ENCODE results near the gene ATOSA.

The ATOSA gene

GRCh38 chr15:52682200-52682599 lies 3.0 kb upstream of the ATOSA start:
- no peak for DNase-seq (ENCODE audit: low read depth)

GRCh38 chr15:52681441-52681840 lies 2.3 kb upstream of the ATOSA start:
- no peak for DNase-seq (ENCODE audit: low read depth)

- DNase-seq (ENCODE audit: low read depth), result no peak
Measured at GRCh38 chr15:52680761-52681160, 1.6 kb upstream of the ATOSA start.

- peak; percentile 36 for DNase-seq (ENCODE audit: low read depth)
Measured at GRCh38 chr15:52680041-52680391, 828 bp upstream of the ATOSA start.

GRCh38 chr15:52678468-52679231 lies 538 bp downstream of the ATOSA start:
- peak; percentile 16 for DNase-seq (ENCODE audit: low read depth)

- DNase-seq (ENCODE audit: low read depth), result peak; percentile 27
Measured at GRCh38 chr15:52677593-52678467, 1.4 kb downstream of the ATOSA start.

- no peak for DNase-seq (ENCODE audit: low read depth)
Measured at GRCh38 chr15:52674831-52675230, 4.4 kb downstream of the ATOSA start.

GRCh38 chr15:52673734-52674133 lies 5.5 kb downstream of the ATOSA start:
- no peak for DNase-seq (ENCODE audit: low read depth)

- DNase-seq (ENCODE audit: low read depth), result no peak
Measured at GRCh38 chr15:52673312-52673711, 5.9 kb downstream of the ATOSA start.

- no peak for DNase-seq (ENCODE audit: low read depth)
Measured at GRCh38 chr15:52672661-52673060, 6.5 kb downstream of the ATOSA start.

- DNase-seq (ENCODE audit: low read depth), result no peak
Measured at GRCh38 chr15:52670087-52670486, 9.1 kb downstream of the ATOSA start.

- no peak for DNase-seq (ENCODE audit: low read depth)
Measured at GRCh38 chr15:52668133-52668532, 11.1 kb downstream of the ATOSA start.

- no peak for DNase-seq (ENCODE audit: low read depth)
Measured at GRCh38 chr15:52667597-52667996, 11.6 kb downstream of the ATOSA start.

- DNase-seq (ENCODE audit: low read depth), result no peak
Measured at GRCh38 chr15:52663536-52664294, 15.5 kb downstream of the ATOSA start.

GRCh38 chr15:52661909-52662308 lies 17.3 kb downstream of the ATOSA start:
- no peak for DNase-seq (ENCODE audit: low read depth)

- DNase-seq (ENCODE audit: low read depth), result no peak
Measured at GRCh38 chr15:52660192-52660591, 19.0 kb downstream of the ATOSA start.

GRCh38 chr15:52658955-52659354 lies 20.2 kb downstream of the ATOSA start:
- no peak for DNase-seq (ENCODE audit: low read depth)

- DNase-seq (ENCODE audit: low read depth), result peak; percentile 77
Measured at GRCh38 chr15:52657338-52657737, 21.9 kb downstream of the ATOSA start.

- DNase-seq (ENCODE audit: low read depth), result no peak
Measured at GRCh38 chr15:52656412-52656811, 22.8 kb downstream of the ATOSA start.

GRCh38 chr15:52653431-52653964 lies 25.7 kb downstream of the ATOSA start:
- DNase-seq (ENCODE audit: low read depth), result peak; percentile 39

- DNase-seq (ENCODE audit: low read depth), result no peak
Measured at GRCh38 chr15:52652984-52653383, 26.2 kb downstream of the ATOSA start.

- no peak for DNase-seq (ENCODE audit: low read depth)
Measured at GRCh38 chr15:52652286-52652685, 26.9 kb downstream of the ATOSA start.
